Activated CD4-positive, alpha-beta T cell treated with anti-CD3 and anti-CD28 coated beads, Interleukin-2, amount 10 ng/mL, durations not matched to agents 7 days and 5 days (primary cell): Measurements from ENCODE around the gene PAK5. TPM values are rescaled to one million over a fixed set of nuclear protein-coding genes. Genes with fewer than 3 reads are reported as not detected.

Experiments
- CTCF ChIA-PET: fragments of 350-600 bp; sonication (Branson Sonifier 250); formaldehyde crosslinking; loops from one replicate; lab custom pipeline; 2021; ENCODE audit warnings: antibody characterized with exemption; lab: Charles Lee
- POLR2A ChIA-PET: fragments of 350-600 bp; sonication (Branson Sonifier 250); formaldehyde crosslinking; loops from one replicate; lab custom pipeline; 2021; ENCODE audit warnings: antibody characterized with exemption; lab: Charles Lee
- DNase-seq: peaks from one replicate; pipeline ENCODE4 v3.0.0-alpha.2; 2020
- H3K27ac Mint-ChIP-seq: one replicate; pipeline ENCODE4 v1.8.0; 2021; ENCODE audit warnings: mild to moderate bottlenecking, moderate library complexity, mixed read lengths
- H3K27me3 Mint-ChIP-seq: one replicate; pipeline ENCODE4 v1.8.0; 2021; ENCODE audit warnings: mixed read lengths
- H3K36me3 Mint-ChIP-seq: one replicate; pipeline ENCODE4 v1.8.0; 2021; ENCODE audit warnings: low read depth, mixed read lengths
- H3K4me1 Mint-ChIP-seq: one replicate; pipeline ENCODE4 v1.8.0; 2021; ENCODE audit warnings: mixed read lengths
- H3K4me3 Mint-ChIP-seq: one replicate; pipeline ENCODE4 v1.8.0; 2021; ENCODE audit warnings: mild to moderate bottlenecking, moderate library complexity, mixed read lengths
- H3K9me3 Mint-ChIP-seq: one replicate; pipeline ENCODE4 v1.8.0; 2021; ENCODE audit warnings: mixed read lengths
- total RNA-seq, 2 experiments: library from RNA; stranded (reverse); gene quantifications; one replicate each; pipeline ENCODE4 v1.2.3, GENCODE V29; 2021

Gene PAK5
- total RNA-seq, 2 experiments from 2014 or later: not detected

- DNase-seq: no peak
- H3K27me3 Mint-ChIP-seq: peaks cover 6% of the 10 kb centered on the region
- POLR2A ChIA-PET: interaction anchor here (0.5 kb wide), 1 partner anchor 24 kb away, joined by 3 read pairs; no protein-coding TSS in a partner anchor
Measured at GRCh38 chr20:9575836-9576235, 263.0 kb downstream of the PAK5 start.

GRCh38 chr20:9574776-9575175, 264.1 kb downstream of the PAK5 start:
- POLR2A ChIA-PET: no interaction called here
- Mint-ChIP-seq H3K9me3 (no peaks in the 10 kb centered on the region), H3K4me1 (no peaks in the 10 kb centered on the region), H3K27ac (no peak overlapping the region), H3K4me3 (no peak overlapping the region), H3K36me3 (no peaks in the 10 kb centered on the region), H3K27me3 (peaks cover 6% of the 10 kb centered on the region)
- no peak for DNase-seq
- CTCF ChIA-PET: no interaction called here

More at GRCh38 chr20:9575836-9576235, 263.0 kb downstream of the PAK5 start:
- Mint-ChIP-seq H3K4me1 (no peaks in the 10 kb centered on the region), H3K9me3 (no peaks in the 10 kb centered on the region), H3K27ac (no peak overlapping the region), H3K36me3 (no peaks in the 10 kb centered on the region), H3K4me3 (no peak overlapping the region)
- CTCF ChIA-PET: no interaction called here

GRCh38 chr20:9574181-9574580, 264.7 kb downstream of the PAK5 start:
- ChIA-PET POLR2A (no interaction called here), CTCF (no interaction called here)
- no peaks in the 10 kb centered on the region for H3K4me1 Mint-ChIP-seq
- no peaks in the 10 kb centered on the region for H3K9me3 Mint-ChIP-seq
- H3K4me3 Mint-ChIP-seq: no peak overlapping the region
- peaks cover 6% of the 10 kb centered on the region for H3K27me3 Mint-ChIP-seq
- no peak for DNase-seq
- H3K36me3 Mint-ChIP-seq: no peaks in the 10 kb centered on the region
- no peak overlapping the region for H3K27ac Mint-ChIP-seq

GRCh38 chr20:9573335-9574151, 265.3 kb downstream of the PAK5 start:
- Mint-ChIP-seq H3K27ac (no peak overlapping the region), H3K4me3 (no peak overlapping the region), H3K36me3 (no peaks in the 10 kb centered on the region), H3K4me1 (no peaks in the 10 kb centered on the region), H3K9me3 (no peaks in the 10 kb centered on the region), H3K27me3 (peaks cover 6% of the 10 kb centered on the region)
- ChIA-PET POLR2A (interaction anchor here (0.6 kb wide), 1 partner anchor 9 kb away, joined by 3 read pairs; no protein-coding TSS in a partner anchor), CTCF (no interaction called here)
- DNase-seq: no peak

GRCh38 chr20:9572670-9573069, 266.2 kb downstream of the PAK5 start:
- ChIA-PET CTCF (no interaction called here), POLR2A (interaction anchor here (0.6 kb wide), 1 partner anchor 8 kb away, joined by 3 read pairs; no protein-coding TSS in a partner anchor)
- Mint-ChIP-seq H3K27me3 (peaks cover 6% of the 10 kb centered on the region), H3K4me3 (no peak overlapping the region), H3K9me3 (no peaks in the 10 kb centered on the region), H3K27ac (no peak overlapping the region), H3K4me1 (no peaks in the 10 kb centered on the region), H3K36me3 (no peaks in the 10 kb centered on the region)
- no peak for DNase-seq

GRCh38 chr20:9571783-9572182, 267.1 kb downstream of the PAK5 start:
- ChIA-PET POLR2A (no interaction called here), CTCF (interaction anchor here (0.6 to 1.6 kb wide), 2 partner anchors 14 to 787 kb away, joined by 3 to 4 read pairs; no protein-coding TSS in a partner anchor)
- DNase-seq: no peak
- Mint-ChIP-seq H3K4me3 (no peak overlapping the region), H3K27ac (no peak overlapping the region), H3K4me1 (no peaks in the 10 kb centered on the region), H3K27me3 (peaks cover 6% of the 10 kb centered on the region), H3K36me3 (no peaks in the 10 kb centered on the region), H3K9me3 (no peaks in the 10 kb centered on the region)

GRCh38 chr20:9570612-9571011, 268.3 kb downstream of the PAK5 start:
- Mint-ChIP-seq H3K4me3 (no peak overlapping the region), H3K36me3 (no peaks in the 10 kb centered on the region), H3K4me1 (no peaks in the 10 kb centered on the region), H3K9me3 (no peaks in the 10 kb centered on the region), H3K27me3 (peaks cover 6% of the 10 kb centered on the region), H3K27ac (no peak overlapping the region)
- POLR2A ChIA-PET: no interaction called here
- CTCF ChIA-PET: interaction anchor here (0.6 to 1.6 kb wide), 2 partner anchors 15 to 146 kb away, joined by 3 to 4 read pairs; no protein-coding TSS in a partner anchor
- DNase-seq: no peak

- DNase-seq: no peak
- ChIA-PET POLR2A (no interaction called here), CTCF (no interaction called here)
- H3K4me1 Mint-ChIP-seq: no peaks in the 10 kb centered on the region
- no peak overlapping the region for H3K27ac Mint-ChIP-seq
- H3K4me3 Mint-ChIP-seq: no peak overlapping the region
- no peaks in the 10 kb centered on the region for H3K27me3 Mint-ChIP-seq
- no peaks in the 10 kb centered on the region for H3K9me3 Mint-ChIP-seq
- no peaks in the 10 kb centered on the region for H3K36me3 Mint-ChIP-seq
Measured at GRCh38 chr20:9566977-9567376, 271.9 kb downstream of the PAK5 start.

GRCh38 chr20:9565910-9566550, 272.8 kb downstream of the PAK5 start:
- CTCF ChIA-PET: no interaction called here
- Mint-ChIP-seq H3K4me3 (no peak overlapping the region), H3K27me3 (no peaks in the 10 kb centered on the region), H3K36me3 (no peaks in the 10 kb centered on the region), H3K4me1 (no peaks in the 10 kb centered on the region), H3K9me3 (no peaks in the 10 kb centered on the region), H3K27ac (no peak overlapping the region)
- POLR2A ChIA-PET: no interaction called here
- no peak for DNase-seq

GRCh38 chr20:9557411-9557810, 281.5 kb downstream of the PAK5 start:
- Mint-ChIP-seq H3K27ac (no peak overlapping the region), H3K4me3 (no peak overlapping the region), H3K27me3 (no peaks in the 10 kb centered on the region), H3K4me1 (no peaks in the 10 kb centered on the region), H3K9me3 (no peaks in the 10 kb centered on the region), H3K36me3 (no peaks in the 10 kb centered on the region)
- no peak for DNase-seq
- POLR2A ChIA-PET: no interaction called here
- CTCF ChIA-PET: no interaction called here

- DNase-seq: no peak
- no peaks in the 10 kb centered on the region for H3K9me3 Mint-ChIP-seq
- no peaks in the 10 kb centered on the region for H3K36me3 Mint-ChIP-seq
- POLR2A ChIA-PET: no interaction called here
- H3K27me3 Mint-ChIP-seq: no peaks in the 10 kb centered on the region
- no peak overlapping the region for H3K27ac Mint-ChIP-seq
- CTCF ChIA-PET: interaction anchor here (1.3 kb wide), 1 partner anchor 36 kb away, joined by 3 read pairs; no protein-coding TSS in a partner anchor
- no peaks in the 10 kb centered on the region for H3K4me1 Mint-ChIP-seq
- H3K4me3 Mint-ChIP-seq: no peak overlapping the region
Measured at GRCh38 chr20:9555781-9556180, 283.1 kb downstream of the PAK5 start.

- Mint-ChIP-seq H3K4me1 (no peaks in the 10 kb centered on the region), H3K36me3 (no peaks in the 10 kb centered on the region), H3K9me3 (no peaks in the 10 kb centered on the region), H3K27me3 (no peaks in the 10 kb centered on the region), H3K4me3 (no peak overlapping the region), H3K27ac (no peak overlapping the region)
- POLR2A ChIA-PET: no interaction called here
- no peak for DNase-seq
- CTCF ChIA-PET: no interaction called here
Measured at GRCh38 chr20:9551808-9552550, 286.9 kb downstream of the PAK5 start.

- ChIA-PET POLR2A (no interaction called here), CTCF (no interaction called here)
- no peaks in the 10 kb centered on the region for H3K36me3 Mint-ChIP-seq
- H3K4me3 Mint-ChIP-seq: no peak overlapping the region
- no peak for DNase-seq
- no peaks in the 10 kb centered on the region for H3K27me3 Mint-ChIP-seq
- H3K4me1 Mint-ChIP-seq: no peaks in the 10 kb centered on the region
- no peak overlapping the region for H3K27ac Mint-ChIP-seq
- no peaks in the 10 kb centered on the region for H3K9me3 Mint-ChIP-seq
Measured at GRCh38 chr20:9550871-9551270, 288.0 kb downstream of the PAK5 start.
